OCI-LY7 (cell line): ENCODE measurements around the gene CNIH2. TPM values are rescaled to one million over a fixed set of nuclear protein-coding genes. Genes with fewer than 3 reads are reported as not detected.

ENCODE experiments used
- BruUV-seq: library from RNA; stranded (reverse); fragments of 400-500 nt; replicated peaks from 2 replicates; lab custom pipeline; 2021; lab: Mats Ljungman, UMichigan
- CTCF ChIA-PET: fragments of 300-600 bp; sonication (Branson Sonifier 250); formaldehyde crosslinking; loops from one replicate; lab custom pipeline; 2022; ENCODE audit warnings: antibody characterized with exemption; ENCODE audit not compliant: unreplicated experiment; lab: Charles Lee
- POLR2A ChIA-PET: fragments of 300-600 bp; sonication (Branson Sonifier 250); formaldehyde crosslinking; loops from one replicate; lab custom pipeline; 2022; ENCODE audit warnings: antibody characterized with exemption; lab: Charles Lee
- DNase-seq: peaks from one replicate; pipeline ENCODE4 v3.0.0-alpha.2; 2015; ENCODE audit warnings: low spot score
- H2AFZ ChIP-seq: fragments of 200-600 bp; sonication (generic), shearing (Covaris generic); 2 replicates; pipeline ENCODE4 v1.6.1; 2014; ENCODE audit warnings: mild to moderate bottlenecking, antibody characterized with exemption, low read length, moderate library complexity
- H3K27ac ChIP-seq: fragments of 200-600 bp; sonication (generic); 2 replicates; pipeline ENCODE4 v1.5.1; 2014; ENCODE audit warnings: mixed run types, low read depth, mild to moderate bottlenecking, moderate library complexity, low read length, inconsistent platforms; ENCODE audit not compliant: poor library complexity, severe bottlenecking
- H3K36me3 ChIP-seq: fragments of 200-600 bp; sonication (generic); 2 replicates; pipeline ENCODE4 v1.6.1; 2014; ENCODE audit warnings: mild to moderate bottlenecking, antibody characterized with exemption, low read length, moderate library complexity, mixed read lengths; ENCODE audit not compliant: insufficient read depth
- H3K4me1 ChIP-seq: fragments of 200-600 bp; sonication (generic); 2 replicates; pipeline ENCODE4 v1.5.1; 2014; ENCODE audit warnings: mild to moderate bottlenecking, low read length; ENCODE audit not compliant: insufficient read depth, poor library complexity, severe bottlenecking
- H3K4me2 ChIP-seq: fragments of 200-600 bp; sonication (generic); 2 replicates; pipeline ENCODE4 v1.6.1; 2014; ENCODE audit warnings: mild to moderate bottlenecking, low read length
- H3K4me3 ChIP-seq: fragments of 200-600 bp; sonication (generic); 2 replicates; pipeline ENCODE4 v1.5.1; 2014; ENCODE audit warnings: mild to moderate bottlenecking, low read depth, low read length; ENCODE audit not compliant: poor library complexity, severe bottlenecking
- H3K79me2 ChIP-seq: fragments of 200-600 bp; sonication (generic); 2 replicates; pipeline ENCODE4 v1.6.1; 2016; ENCODE audit warnings: low read depth, mild to moderate bottlenecking, low read length, moderate library complexity, mixed read lengths; ENCODE audit not compliant: insufficient read depth
- H3K9me2 ChIP-seq: fragments of 200-600 bp; sonication (generic); 2 replicates; pipeline ENCODE4 v1.6.1; 2016; ENCODE audit warnings: mild to moderate bottlenecking, low read length, mixed read lengths; ENCODE audit not compliant: insufficient read depth
- H3K9me3 ChIP-seq: fragments of 200-600 bp; sonication (generic); 2 replicates; pipeline ENCODE4 v1.6.1; 2014; ENCODE audit warnings: mild to moderate bottlenecking, mixed run types, low read length, mixed read lengths
- H4K20me1 ChIP-seq: fragments of 200-600 bp; sonication (generic); 2 replicates; pipeline ENCODE4 v1.6.1; 2014; ENCODE audit warnings: mild to moderate bottlenecking, antibody characterized with exemption, low read length, moderate library complexity, mixed read lengths; ENCODE audit not compliant: insufficient read depth
- CTCF ChIP-seq: fragments of 200-600 bp; sonication (generic); conservative IDR thresholded peaks from 2 replicates; pipeline ENCODE4 v1.5.1; 2014; ENCODE audit warnings: mild to moderate bottlenecking, antibody characterized with exemption, low read length, moderate library complexity, mixed read lengths
- EZH2phosphoT487 ChIP-seq: fragments of 200-600 bp; sonication (generic); IDR thresholded peaks from 2 replicates; pipeline ENCODE4 v1.6.1; 2018; ENCODE audit warnings: low read depth, borderline replicate concordance, mild to moderate bottlenecking, mixed run types, antibody characterized with exemption, low read length, moderate library complexity, mixed read lengths
- intact Hi-C: fragments of 100-400 bp; cut with micrococcal nuclease; formaldehyde crosslinking; loops from one replicate; pipeline ENCODE4 v1.10.0; 2022; ENCODE audit not compliant: unreplicated experiment
- total RNA-seq, 2 experiments: library from RNA; depleted of rRNA in 1 of 2; stranded (reverse); fragments of >200 nt in 1 of 2; shearing (Covaris generic) in 1 of 2; gene quantifications; 2 replicates each; pipeline ENCODE4 v1.2.3, GENCODE V29; 2014 to 2022

CNIH2 gene
- total RNA-seq, 2 experiments from 2014 or later, result 0.60 to 2.7 TPM

GRCh38 chr11:66230156-66230555 is 47.8 kb upstream of the CNIH2 start:
- intact Hi-C loops, result no loop called here
- CTCF ChIA-PET, result no interaction called here

GRCh38 chr11:66230978-66231377 is 47.0 kb upstream of the CNIH2 start:
- H3K4me1 ChIP-seq, result no peaks in the 10 kb centered on the region
- H2AFZ ChIP-seq, result no peak overlapping the region
- H3K4me2 ChIP-seq, result no peak overlapping the region
- H3K79me2 ChIP-seq, result no peaks in the 10 kb centered on the region
- no TSS peak for BruUV-seq
- no peaks in the 10 kb centered on the region for H3K9me2 ChIP-seq
- intact Hi-C loops, result no loop called here
- DNase-seq, result no peak
- CTCF ChIA-PET, result no interaction called here
- H3K36me3 ChIP-seq, result no peaks in the 10 kb centered on the region
- H3K27ac ChIP-seq, result no peak overlapping the region
- no peaks in the 10 kb centered on the region for H4K20me1 ChIP-seq
- no peaks in the 10 kb centered on the region for H3K9me3 ChIP-seq
- TF ChIP-seq CTCF, result no peak
- no peak for TF ChIP-seq EZH2phosphoT487
- no peak overlapping the region for H3K4me3 ChIP-seq
- POLR2A ChIA-PET, result no interaction called here

More at GRCh38 chr11:66230156-66230555, 47.8 kb upstream of the CNIH2 start:
- TF ChIP-seq CTCF, result no peak
- no peak for TF ChIP-seq EZH2phosphoT487
- no peak overlapping the region for H2AFZ ChIP-seq
- no TSS peak for BruUV-seq
- H3K36me3 ChIP-seq, result no peaks in the 10 kb centered on the region
- DNase-seq, result no peak
- H3K9me3 ChIP-seq, result no peaks in the 10 kb centered on the region
- H3K4me3 ChIP-seq, result no peak overlapping the region
- H3K4me2 ChIP-seq, result no peak overlapping the region
- H3K9me2 ChIP-seq, result no peaks in the 10 kb centered on the region
- H3K4me1 ChIP-seq, result no peaks in the 10 kb centered on the region
- H4K20me1 ChIP-seq, result no peaks in the 10 kb centered on the region
- H3K27ac ChIP-seq, result no peak overlapping the region
- POLR2A ChIA-PET, result no interaction called here
- H3K79me2 ChIP-seq, result no peaks in the 10 kb centered on the region

- CTCF ChIA-PET, result no interaction called here
Observed at GRCh38 chr11:66231561-66231960, 46.4 kb upstream of the CNIH2 start.

More at GRCh38 chr11:66231561-66231960, 46.4 kb upstream of the CNIH2 start:
- TF ChIP-seq CTCF (no peak), EZH2phosphoT487 (no peak)
- no peak overlapping the region for H3K4me3 ChIP-seq
- no peaks in the 10 kb centered on the region for H4K20me1 ChIP-seq
- POLR2A ChIA-PET, result no interaction called here
- no peak overlapping the region for H3K27ac ChIP-seq
- H3K4me1 ChIP-seq, result no peaks in the 10 kb centered on the region
- BruUV-seq, result no TSS peak
- intact Hi-C loops, result no loop called here
- no peak for DNase-seq
- H3K79me2 ChIP-seq, result no peaks in the 10 kb centered on the region
- no peaks in the 10 kb centered on the region for H3K36me3 ChIP-seq
- H3K9me2 ChIP-seq, result no peaks in the 10 kb centered on the region
- H3K9me3 ChIP-seq, result no peaks in the 10 kb centered on the region
- no peak overlapping the region for H2AFZ ChIP-seq
- H3K4me2 ChIP-seq, result no peak overlapping the region
